ENCODE measurements around the gene MINDY2.

The MINDY2 gene

DNA sequence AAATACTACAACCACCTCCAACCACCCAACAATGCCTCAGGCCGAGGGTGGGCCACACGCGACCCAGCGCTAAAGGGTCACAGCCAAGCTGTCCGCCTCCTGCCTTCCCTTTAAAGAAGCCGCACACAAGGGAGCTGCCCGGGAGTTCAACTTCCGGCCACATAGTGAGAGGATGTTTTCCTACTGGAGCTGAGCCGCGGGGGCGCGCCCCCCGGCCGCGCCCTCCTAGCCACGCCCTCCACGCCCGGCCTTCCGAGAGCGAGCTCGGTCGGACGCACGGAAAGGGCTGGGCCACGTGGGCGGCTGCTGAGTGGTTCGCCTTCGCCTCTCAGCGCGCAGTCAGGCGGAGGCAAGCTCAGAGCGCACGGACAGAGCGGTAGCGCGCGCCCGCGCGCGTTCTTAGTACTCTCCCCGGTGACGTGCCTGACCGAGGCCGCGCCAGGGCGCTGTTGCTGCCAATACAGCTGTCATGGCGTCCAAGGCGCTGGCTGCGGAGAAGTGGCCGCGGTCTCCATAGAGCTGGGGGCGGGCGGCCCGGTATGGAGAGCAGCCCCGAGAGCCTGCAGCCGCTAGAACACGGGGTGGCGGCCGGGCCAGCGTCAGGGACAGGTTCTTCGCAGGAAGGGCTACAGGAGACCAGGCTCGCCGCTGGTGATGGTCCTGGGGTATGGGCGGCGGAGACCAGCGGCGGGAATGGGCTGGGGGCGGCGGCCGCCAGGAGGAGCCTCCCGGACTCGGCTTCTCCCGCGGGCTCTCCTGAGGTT lies at the start of gene MINDY2:
TSS of gene MINDY2 (plus strand) at position 446 of the 764 bp plus-strand sequence. CDS start at position 540, 94 bp downstream.
- H3K4me1 ChIP-seq (ENCODE audit: control insufficient read depth, insufficient read depth, low read length, unreplicated experiment), result peaks cover 19% of the 10 kb centered on the region
- H3K27me3 ChIP-seq (ENCODE audit: insufficient read depth, low read length), result no peaks in the 10 kb centered on the region
- peak within 1 kb of the TSS; percentile 67 for H3K27ac ChIP-seq (ENCODE audit: low read depth, low read length)
- no peaks in the 10 kb centered on the region for H3K36me3 ChIP-seq (ENCODE audit: insufficient read depth, low read length)
- H3K79me2 ChIP-seq (ENCODE audit: control insufficient read depth, insufficient read depth, low read length, unreplicated experiment), result peaks cover 41% of the 10 kb centered on the region
- peak within 1 kb of the TSS; percentile 74 for H2AFZ ChIP-seq (ENCODE audit: low read length, unreplicated experiment)
- H3K4me3 ChIP-seq (ENCODE audit: low read depth, low read length), result peak within 1 kb of the TSS; percentile 92

DNA sequence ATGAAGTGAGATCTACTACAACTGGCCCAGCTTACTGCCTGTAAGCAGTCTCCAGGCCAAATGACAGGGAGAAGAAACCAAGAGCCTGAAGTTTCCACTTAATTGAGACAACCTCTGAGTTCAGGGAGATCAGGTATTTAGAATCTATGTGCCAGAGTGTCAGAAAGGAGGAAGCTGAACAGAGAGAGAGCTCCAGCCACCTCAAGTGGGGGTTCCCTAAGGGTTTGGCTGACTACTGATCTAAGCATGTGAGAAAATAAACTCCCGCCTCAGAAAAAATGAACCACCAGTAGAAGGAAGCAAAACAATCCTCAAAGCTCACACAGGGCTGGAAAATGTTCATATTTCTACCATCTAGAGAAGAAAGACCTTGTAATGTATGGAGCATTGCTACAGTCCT lies 46.6 kb upstream of the MINDY2 start:
- Histone ChIP-seq H3K27me3 (ENCODE audit: insufficient read depth, low read length) (no peaks in the 10 kb centered on the region), H3K4me3 (ENCODE audit: low read depth, low read length) (no peak overlapping the region), H3K27ac (ENCODE audit: low read depth, low read length) (peak overlapping the region; percentile 11; the same call in 1 of the 2 replicates), H3K36me3 (ENCODE audit: insufficient read depth, low read length) (no peaks in the 10 kb centered on the region), H3K4me1 (ENCODE audit: control insufficient read depth, insufficient read depth, low read length, unreplicated experiment) (peaks cover 4% of the 10 kb centered on the region), H3K79me2 (ENCODE audit: control insufficient read depth, insufficient read depth, low read length, unreplicated experiment) (peaks cover 76% of the 10 kb centered on the region), H2AFZ (ENCODE audit: low read length, unreplicated experiment) (no peak overlapping the region)

DNA sequence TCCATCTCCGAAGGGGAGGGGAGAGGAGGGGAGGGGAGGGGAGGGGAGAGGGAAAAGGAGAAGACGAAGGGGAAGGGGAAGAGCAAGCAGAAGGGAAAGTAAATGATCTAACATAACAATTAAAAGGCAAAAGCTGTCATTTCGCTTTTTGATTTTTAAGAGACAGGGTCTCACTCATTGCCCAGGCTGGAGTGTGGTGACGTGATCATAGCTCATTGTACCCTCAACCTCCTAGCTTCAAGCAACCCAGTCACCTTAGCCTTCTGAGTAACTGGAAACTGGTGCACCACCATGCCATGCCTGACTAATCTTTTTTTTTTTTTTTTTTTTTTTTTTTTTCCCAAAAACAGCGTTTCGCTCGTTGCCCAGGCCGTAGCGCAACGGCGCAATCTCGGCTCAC lies 44.2 kb upstream of the MINDY2 start:
- peaks cover 11% of the 10 kb centered on the region for H3K4me1 ChIP-seq (ENCODE audit: control insufficient read depth, insufficient read depth, low read length, unreplicated experiment)
- H3K4me3 ChIP-seq (ENCODE audit: low read depth, low read length), result no peak overlapping the region
- peaks cover 80% of the 10 kb centered on the region for H3K79me2 ChIP-seq (ENCODE audit: control insufficient read depth, insufficient read depth, low read length, unreplicated experiment)
- no peak overlapping the region for H3K27ac ChIP-seq (ENCODE audit: low read depth, low read length)
- no peaks in the 10 kb centered on the region for H3K27me3 ChIP-seq (ENCODE audit: insufficient read depth, low read length)
- H2AFZ ChIP-seq (ENCODE audit: low read length, unreplicated experiment), result no peak overlapping the region
- H3K36me3 ChIP-seq (ENCODE audit: insufficient read depth, low read length), result no peaks in the 10 kb centered on the region

DNA sequence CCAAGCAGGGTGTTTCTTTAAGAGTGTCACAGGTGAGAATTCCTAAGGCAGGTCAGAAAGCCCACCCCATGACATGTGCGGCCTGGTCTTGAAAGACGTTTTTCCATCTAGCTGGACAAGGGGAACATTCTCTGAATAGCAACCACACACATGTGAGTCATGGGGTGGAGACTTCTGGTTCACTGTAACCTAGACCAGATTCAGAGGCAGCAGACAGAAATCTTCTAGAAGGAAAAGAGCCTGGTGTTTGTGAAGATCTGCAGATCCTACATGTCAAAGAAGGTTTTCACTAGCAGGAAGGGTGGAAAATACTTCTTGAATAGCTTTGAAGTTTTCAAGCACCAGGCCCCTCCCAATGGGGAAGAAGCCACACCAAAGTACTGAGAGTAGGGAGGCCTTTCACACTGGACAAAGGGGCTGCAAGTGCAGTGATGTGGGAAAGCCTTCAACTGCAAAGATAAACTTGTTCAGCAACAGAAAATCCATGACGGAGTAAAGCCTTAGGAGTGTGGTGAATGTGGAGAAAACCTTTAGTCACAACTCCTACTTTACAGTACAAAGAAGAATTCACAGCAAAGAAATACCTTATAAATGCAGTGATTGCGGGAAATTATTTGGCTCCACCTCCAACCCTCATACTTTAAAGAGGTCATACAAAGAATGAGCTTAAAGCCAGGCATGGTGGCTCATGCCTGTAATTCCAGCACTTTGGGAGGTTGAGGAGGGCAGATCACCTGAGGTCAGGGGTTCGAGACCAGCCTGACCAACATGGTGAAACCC lies 39.2 kb upstream of the MINDY2 start:
- no peaks in the 10 kb centered on the region for H3K36me3 ChIP-seq (ENCODE audit: insufficient read depth, low read length)

GRCh38 chr15:58732625-58733363 lies 38.3 kb upstream of the MINDY2 start:
- H3K36me3 ChIP-seq (ENCODE audit: insufficient read depth, low read length), result no peaks in the 10 kb centered on the region
- H3K4me1 ChIP-seq (ENCODE audit: control insufficient read depth, insufficient read depth, low read length, unreplicated experiment), result peaks cover 15% of the 10 kb centered on the region
- H3K27ac ChIP-seq (ENCODE audit: low read depth, low read length), result no peak overlapping the region
- H3K27me3 ChIP-seq (ENCODE audit: insufficient read depth, low read length), result no peaks in the 10 kb centered on the region
- H3K4me3 ChIP-seq (ENCODE audit: low read depth, low read length), result no peak overlapping the region
- peaks cover 90% of the 10 kb centered on the region for H3K79me2 ChIP-seq (ENCODE audit: control insufficient read depth, insufficient read depth, low read length, unreplicated experiment)
- no peak overlapping the region for H2AFZ ChIP-seq (ENCODE audit: low read length, unreplicated experiment)

More for the DNA sequence above, 39.2 kb upstream of the MINDY2 start:
- Histone ChIP-seq H3K79me2 (ENCODE audit: control insufficient read depth, insufficient read depth, low read length, unreplicated experiment) (peaks cover 89% of the 10 kb centered on the region), H3K4me1 (ENCODE audit: control insufficient read depth, insufficient read depth, low read length, unreplicated experiment) (peaks cover 11% of the 10 kb centered on the region), H3K4me3 (ENCODE audit: low read depth, low read length) (no peak overlapping the region), H2AFZ (ENCODE audit: low read length, unreplicated experiment) (no peak overlapping the region), H3K27me3 (ENCODE audit: insufficient read depth, low read length) (no peaks in the 10 kb centered on the region), H3K27ac (ENCODE audit: low read depth, low read length) (peak overlapping the region; percentile 14; the same call in 1 of the 2 replicates)

DNA sequence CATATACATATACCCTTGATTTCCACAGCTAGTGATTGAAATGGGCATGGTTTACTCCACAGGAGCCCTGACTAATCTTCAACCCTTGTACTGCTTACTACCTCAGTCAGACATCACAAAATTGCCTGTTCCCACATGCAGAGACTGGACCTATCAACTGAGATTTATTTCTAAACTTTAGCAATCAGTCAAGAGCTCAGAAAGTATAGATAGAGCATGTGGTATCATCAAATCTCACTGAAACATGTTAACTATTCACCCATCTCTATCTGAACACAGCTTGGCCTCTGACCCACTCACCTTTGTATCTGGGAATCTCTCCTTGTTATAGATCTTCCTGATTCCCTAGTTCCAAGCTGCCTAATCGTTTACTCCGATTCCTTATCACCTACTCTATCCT lies 36.2 kb upstream of the MINDY2 start:
- Histone ChIP-seq H2AFZ (ENCODE audit: low read length, unreplicated experiment) (no peak overlapping the region), H3K4me3 (ENCODE audit: low read depth, low read length) (no peak overlapping the region), H3K36me3 (ENCODE audit: insufficient read depth, low read length) (no peaks in the 10 kb centered on the region), H3K27ac (ENCODE audit: low read depth, low read length) (no peak overlapping the region), H3K27me3 (ENCODE audit: insufficient read depth, low read length) (no peaks in the 10 kb centered on the region), H3K79me2 (ENCODE audit: control insufficient read depth, insufficient read depth, low read length, unreplicated experiment) (peaks cover 87% of the 10 kb centered on the region), H3K4me1 (ENCODE audit: control insufficient read depth, insufficient read depth, low read length, unreplicated experiment) (peaks cover 24% of the 10 kb centered on the region)

GRCh38 chr15:58736018-58736643 lies 35.0 kb upstream of the MINDY2 start:
- Histone ChIP-seq H3K79me2 (ENCODE audit: control insufficient read depth, insufficient read depth, low read length, unreplicated experiment) (peaks cover 86% of the 10 kb centered on the region), H3K36me3 (ENCODE audit: insufficient read depth, low read length) (no peaks in the 10 kb centered on the region), H3K27me3 (ENCODE audit: insufficient read depth, low read length) (no peaks in the 10 kb centered on the region), H3K27ac (ENCODE audit: low read depth, low read length) (no peak overlapping the region), H3K4me1 (ENCODE audit: control insufficient read depth, insufficient read depth, low read length, unreplicated experiment) (peaks cover 24% of the 10 kb centered on the region), H2AFZ (ENCODE audit: low read length, unreplicated experiment) (no peak overlapping the region), H3K4me3 (ENCODE audit: low read depth, low read length) (no peak overlapping the region)

GRCh38 chr15:58737298-58737697 lies 33.8 kb upstream of the MINDY2 start:
- peaks cover 14% of the 10 kb centered on the region for H3K4me1 ChIP-seq (ENCODE audit: control insufficient read depth, insufficient read depth, low read length, unreplicated experiment)
- H3K79me2 ChIP-seq (ENCODE audit: control insufficient read depth, insufficient read depth, low read length, unreplicated experiment), result peaks cover 88% of the 10 kb centered on the region
- no peaks in the 10 kb centered on the region; the same call in 1 of the 2 replicates for H3K36me3 ChIP-seq (ENCODE audit: insufficient read depth, low read length)
- no peak overlapping the region for H3K27ac ChIP-seq (ENCODE audit: low read depth, low read length)
- no peak overlapping the region for H2AFZ ChIP-seq (ENCODE audit: low read length, unreplicated experiment)
- no peaks in the 10 kb centered on the region for H3K27me3 ChIP-seq (ENCODE audit: insufficient read depth, low read length)
- no peak overlapping the region for H3K4me3 ChIP-seq (ENCODE audit: low read depth, low read length)

DNA sequence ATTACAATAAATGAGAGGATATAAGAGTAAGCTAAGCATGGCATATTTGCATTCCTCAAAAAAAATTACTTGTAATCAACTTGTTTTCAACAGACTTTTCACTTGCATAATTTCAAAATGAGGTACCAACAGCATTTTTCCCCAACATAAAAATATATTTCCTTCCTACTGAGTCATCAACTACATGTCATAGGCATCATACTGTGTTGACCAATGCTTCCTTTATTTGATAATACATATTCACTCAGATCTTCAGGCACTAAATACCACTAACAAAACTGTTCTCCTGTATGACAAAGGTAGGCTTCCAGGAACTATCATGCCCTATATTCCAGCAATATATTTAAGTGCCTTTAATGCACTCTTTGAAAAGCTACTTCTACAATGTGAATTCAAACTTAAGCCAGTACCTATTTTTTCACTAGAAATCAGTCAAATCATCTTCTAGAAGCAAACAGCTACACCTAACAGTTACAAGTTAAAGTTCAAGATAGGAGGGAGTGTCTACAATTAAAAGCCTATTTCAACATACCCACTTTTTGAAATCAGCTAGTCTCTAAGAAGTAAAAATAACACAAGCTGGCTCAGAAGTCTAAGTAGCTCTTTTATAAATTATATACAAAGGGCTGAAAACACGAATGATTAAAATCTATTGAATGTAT lies 32.9 kb upstream of the MINDY2 start:
- no peak overlapping the region for H3K4me3 ChIP-seq (ENCODE audit: low read depth, low read length)
- H3K27me3 ChIP-seq (ENCODE audit: insufficient read depth, low read length), result no peaks in the 10 kb centered on the region
- H3K27ac ChIP-seq (ENCODE audit: low read depth, low read length), result peak overlapping the region; percentile 34
- no peak overlapping the region for H2AFZ ChIP-seq (ENCODE audit: low read length, unreplicated experiment)
- peaks cover 14% of the 10 kb centered on the region for H3K4me1 ChIP-seq (ENCODE audit: control insufficient read depth, insufficient read depth, low read length, unreplicated experiment)
- no peaks in the 10 kb centered on the region; the same call in 1 of the 2 replicates for H3K36me3 ChIP-seq (ENCODE audit: insufficient read depth, low read length)
- peaks cover 89% of the 10 kb centered on the region for H3K79me2 ChIP-seq (ENCODE audit: control insufficient read depth, insufficient read depth, low read length, unreplicated experiment)

DNA sequence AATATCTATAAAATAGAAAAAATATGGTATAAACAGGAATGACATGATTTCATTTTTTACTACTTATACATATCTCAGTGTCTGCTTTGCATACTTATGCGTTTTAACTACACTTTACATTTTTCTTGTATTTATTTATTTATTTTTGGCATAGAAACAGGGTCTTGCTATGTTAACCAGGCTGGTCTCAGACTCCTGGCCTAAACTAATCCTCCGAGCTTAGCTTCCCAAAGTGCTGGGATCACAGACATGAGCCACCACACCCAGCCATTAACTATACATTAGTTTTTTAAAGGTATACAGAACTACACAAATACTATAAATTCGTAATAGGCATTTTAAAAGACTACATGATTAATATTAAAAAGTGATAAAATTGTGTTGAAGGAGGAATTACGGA lies 30.7 kb upstream of the MINDY2 start:
- Histone ChIP-seq H3K4me3 (ENCODE audit: low read depth, low read length) (no peak overlapping the region), H3K4me1 (ENCODE audit: control insufficient read depth, insufficient read depth, low read length, unreplicated experiment) (peaks cover 14% of the 10 kb centered on the region), H2AFZ (ENCODE audit: low read length, unreplicated experiment) (no peak overlapping the region), H3K36me3 (ENCODE audit: insufficient read depth, low read length) (no peaks in the 10 kb centered on the region; the same call in 1 of the 2 replicates), H3K27ac (ENCODE audit: low read depth, low read length) (no peak overlapping the region), H3K27me3 (ENCODE audit: insufficient read depth, low read length) (no peaks in the 10 kb centered on the region), H3K79me2 (ENCODE audit: control insufficient read depth, insufficient read depth, low read length, unreplicated experiment) (peaks cover 92% of the 10 kb centered on the region)
